Measurements from ENCODE around the gene GNG12. TPM values are rescaled to one million over a fixed set of nuclear protein-coding genes. Genes with fewer than 3 reads are reported as not detected.

GNG12 gene
- total and polyA plus RNA-seq, 9 of the 15 experiments (the other 6 are each of a cell fraction or from before 2014, with no cell fraction given): 2.6 to 6.0 (median 4.1) TPM

DNA sequence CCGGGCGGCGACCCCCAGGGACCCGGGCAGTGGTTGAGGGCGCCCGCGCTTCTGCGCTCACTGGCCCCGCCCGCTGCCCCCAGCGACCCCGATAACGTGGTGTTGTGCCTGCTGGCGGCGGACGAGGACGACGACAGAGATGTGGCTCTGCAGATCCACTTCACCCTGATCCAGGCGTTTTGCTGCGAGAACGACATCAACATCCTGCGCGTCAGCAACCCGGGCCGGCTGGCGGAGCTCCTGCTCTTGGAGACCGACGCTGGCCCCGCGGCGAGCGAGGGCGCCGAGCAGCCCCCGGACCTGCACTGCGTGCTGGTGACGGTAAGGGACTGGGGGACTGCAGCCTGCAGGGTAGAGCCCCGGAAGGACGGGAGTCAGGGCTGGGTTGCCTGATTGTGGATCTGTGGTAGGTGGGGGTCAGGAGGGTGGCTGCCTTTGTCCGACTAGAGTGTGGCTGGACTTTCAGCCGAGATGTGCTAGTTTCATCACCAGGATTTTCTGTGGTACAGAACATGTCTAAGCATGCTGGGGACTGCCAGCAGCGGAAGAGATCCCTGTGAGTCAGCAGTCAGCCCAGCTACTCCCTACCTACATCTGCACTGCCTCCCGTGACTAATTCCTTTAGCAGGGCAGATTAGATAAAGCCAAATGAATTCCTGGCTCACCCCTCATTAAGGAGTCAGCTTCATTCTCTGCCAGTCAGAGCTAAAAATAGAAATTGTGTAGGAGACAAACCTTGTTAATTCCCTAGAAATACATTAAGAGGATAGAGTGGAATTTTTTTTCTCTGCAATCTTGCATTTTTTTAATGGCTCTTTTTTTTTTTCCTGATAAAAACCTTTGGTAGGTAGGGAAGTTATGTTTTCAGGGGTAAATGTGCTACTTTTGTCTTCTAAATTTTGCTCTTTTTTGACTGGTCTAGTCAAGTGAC is 146.7 kb downstream of the GNG12 start (continued):
- TF ChIP-seq, protein P1, sequence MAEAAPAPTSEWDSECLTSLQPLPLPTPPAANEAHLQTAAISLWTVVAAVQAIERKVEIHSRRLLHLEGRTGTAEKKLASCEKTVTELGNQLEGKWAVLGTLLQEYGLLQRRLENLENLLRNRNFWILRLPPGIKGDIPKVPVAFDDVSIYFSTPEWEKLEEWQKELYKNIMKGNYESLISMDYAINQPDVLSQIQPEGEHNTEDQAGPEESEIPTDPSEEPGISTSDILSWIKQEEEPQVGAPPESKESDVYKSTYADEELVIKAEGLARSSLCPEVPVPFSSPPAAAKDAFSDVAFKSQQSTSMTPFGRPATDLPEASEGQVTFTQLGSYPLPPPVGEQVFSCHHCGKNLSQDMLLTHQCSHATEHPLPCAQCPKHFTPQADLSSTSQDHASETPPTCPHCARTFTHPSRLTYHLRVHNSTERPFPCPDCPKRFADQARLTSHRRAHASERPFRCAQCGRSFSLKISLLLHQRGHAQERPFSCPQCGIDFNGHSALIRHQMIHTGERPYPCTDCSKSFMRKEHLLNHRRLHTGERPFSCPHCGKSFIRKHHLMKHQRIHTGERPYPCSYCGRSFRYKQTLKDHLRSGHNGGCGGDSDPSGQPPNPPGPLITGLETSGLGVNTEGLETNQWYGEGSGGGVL (CRISPR knock-in tag; IDR thresholded peaks at IDR 0.05): no peak
- TF ChIP-seq ZNF324 (CRISPR knock-in tag; IDR thresholded peaks at IDR 0.05): no peak
- peak in 1 of 2 experiments; percentile 27; a peak in 3 of 4 replicates for TF ChIP-seq RAD21 (CRISPR knock-in tag; conservative IDR thresholded peaks at IDR 0.05 in 1 of 2, IDR thresholded peaks at IDR 0.05 in 1 of 2)
- peak; percentile 88 for TF ChIP-seq PML (IDR thresholded peaks at IDR 0.05; ENCODE audit: low read length)
- no peak for TF ChIP-seq ZNF165 (CRISPR knock-in tag; IDR thresholded peaks at IDR 0.05; ENCODE audit: borderline replicate concordance)
- TF ChIP-seq ZNF133 (CRISPR knock-in tag; IDR thresholded peaks at IDR 0.05): no peak
- TF ChIP-seq ZNF717 (CRISPR knock-in tag; IDR thresholded peaks at IDR 0.05): no peak
- TF ChIP-seq ELF4 (CRISPR knock-in tag; IDR thresholded peaks at IDR 0.05): peak; percentile 44; the same call in 1 of the 2 replicates
- peak; percentile 40; the same call in 1 of the 2 replicates for TF ChIP-seq ELF1 (tag; IDR thresholded peaks at IDR 0.05)
- no peak for TF ChIP-seq NELFE (IDR thresholded peaks at IDR 0.05; ENCODE audit: insufficient read depth, insufficient read length)
- TF ChIP-seq CBFB (CRISPR knock-in tag; IDR thresholded peaks at IDR 0.05): no peak; the same call in 1 of the 2 replicates
- no peak for TF ChIP-seq PHTF2 (CRISPR knock-in tag; IDR thresholded peaks at IDR 0.05)
- TF ChIP-seq BRCA1 (IDR thresholded peaks at IDR 0.05): no peak
- TF ChIP-seq BRCA1 (CRISPR knock-in tag; IDR thresholded peaks at IDR 0.05): no peak
- TF ChIP-seq TCF7L2 (IDR thresholded peaks at IDR 0.05; ENCODE audit: low read depth, low read length): no peak
- peak; percentile 95 for TF ChIP-seq CEBPG (CRISPR knock-in tag; IDR thresholded peaks at IDR 0.05)
- peak; percentile 61 to 96 for TF ChIP-seq CEBPG (tag; conservative IDR thresholded peaks at IDR 0.05 in 1 of 2, IDR thresholded peaks at IDR 0.05 in 1 of 2)
- TF ChIP-seq MAZ (CRISPR knock-in tag; conservative IDR thresholded peaks at IDR 0.05 in 1 of 2, IDR thresholded peaks at IDR 0.05 in 1 of 2): peak; percentile 30 to 79; a peak in 3 of 4 replicates
- no peak for TF ChIP-seq TRIM28 (IDR thresholded peaks at IDR 0.05)
- TF ChIP-seq, protein P2, sequence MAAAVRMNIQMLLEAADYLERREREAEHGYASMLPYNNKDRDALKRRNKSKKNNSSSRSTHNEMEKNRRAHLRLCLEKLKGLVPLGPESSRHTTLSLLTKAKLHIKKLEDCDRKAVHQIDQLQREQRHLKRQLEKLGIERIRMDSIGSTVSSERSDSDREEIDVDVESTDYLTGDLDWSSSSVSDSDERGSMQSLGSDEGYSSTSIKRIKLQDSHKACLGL (CRISPR knock-in tag; IDR thresholded peaks at IDR 0.05; ENCODE audit: borderline replicate concordance, poor library complexity, severe bottlenecking): no peak
- no peak for TF ChIP-seq SAFB (IDR thresholded peaks at IDR 0.05; ENCODE audit: borderline replicate concordance, low read depth, low read length)
- TF ChIP-seq BCL6 (CRISPR knock-in tag; IDR thresholded peaks at IDR 0.05): no peak
- no peak for TF ChIP-seq HDAC8 (tag; IDR thresholded peaks at IDR 0.05)
- TF ChIP-seq, protein P3, sequence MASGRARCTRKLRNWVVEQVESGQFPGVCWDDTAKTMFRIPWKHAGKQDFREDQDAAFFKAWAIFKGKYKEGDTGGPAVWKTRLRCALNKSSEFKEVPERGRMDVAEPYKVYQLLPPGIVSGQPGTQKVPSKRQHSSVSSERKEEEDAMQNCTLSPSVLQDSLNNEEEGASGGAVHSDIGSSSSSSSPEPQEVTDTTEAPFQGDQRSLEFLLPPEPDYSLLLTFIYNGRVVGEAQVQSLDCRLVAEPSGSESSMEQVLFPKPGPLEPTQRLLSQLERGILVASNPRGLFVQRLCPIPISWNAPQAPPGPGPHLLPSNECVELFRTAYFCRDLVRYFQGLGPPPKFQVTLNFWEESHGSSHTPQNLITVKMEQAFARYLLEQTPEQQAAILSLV (tag; IDR thresholded peaks at IDR 0.05): no peak
- peak; percentile 98 for TF ChIP-seq ETV5 (CRISPR knock-in tag; IDR thresholded peaks at IDR 0.05; ENCODE audit: low read depth)
- no peak for TF ChIP-seq HMG20A (CRISPR knock-in tag; conservative IDR thresholded peaks at IDR 0.05)

Measured in K562 (cell line).